HG02571 (cell line): ENCODE data around the gene FOXF2.

ENCODE experiments used
- ATAC-seq: cut with Tn5 transposase; IDR thresholded peaks from one replicate; pipeline ENCODE4 v1.9.1; 2021; ENCODE audit warnings: mild to moderate bottlenecking, moderate library complexity; ENCODE audit not compliant: unreplicated experiment

Gene FOXF2

GRCh38 chr6:1378065-1379016, 11.0 kb upstream of the FOXF2 start:
- ATAC-seq: no peak

- ATAC-seq: no peak
Observed at GRCh38 chr6:1379017-1379787, 10.2 kb upstream of the FOXF2 start.

GRCh38 chr6:1379788-1380147, 9.6 kb upstream of the FOXF2 start:
- ATAC-seq: no peak

- ATAC-seq: no peak
Observed at GRCh38 chr6:1380625-1381427, 8.6 kb upstream of the FOXF2 start.

GRCh38 chr6:1381481-1382330, 7.7 kb upstream of the FOXF2 start:
- ATAC-seq: no peak

GRCh38 chr6:1382331-1382882, 7.0 kb upstream of the FOXF2 start:
- no peak for ATAC-seq

- ATAC-seq: no peak
Observed at GRCh38 chr6:1382883-1383728, 6.3 kb upstream of the FOXF2 start.

- ATAC-seq: no peak
Observed at GRCh38 chr6:1383729-1384548, 5.4 kb upstream of the FOXF2 start.

- ATAC-seq: no peak
Observed at GRCh38 chr6:1384549-1385128, 4.7 kb upstream of the FOXF2 start.

- no peak for ATAC-seq
Observed at GRCh38 chr6:1385129-1386037, 4.0 kb upstream of the FOXF2 start.

- no peak for ATAC-seq
Observed at GRCh38 chr6:1386038-1386709, 3.2 kb upstream of the FOXF2 start.

GRCh38 chr6:1387538-1387875, 1.9 kb upstream of the FOXF2 start:
- ATAC-seq: no peak

GRCh38 chr6:1387876-1388629, 1.3 kb upstream of the FOXF2 start:
- ATAC-seq: no peak

GRCh38 chr6:1388630-1389368, 577 bp upstream of the FOXF2 start:
- ATAC-seq: no peak
